Measurements from ENCODE around the gene KCNK16. TPM values are rescaled to one million over a fixed set of nuclear protein-coding genes. Genes with fewer than 3 reads are reported as not detected.

The KCNK16 gene
- total RNA-seq, 2 donors from 2014 or later: not detected

DNA sequence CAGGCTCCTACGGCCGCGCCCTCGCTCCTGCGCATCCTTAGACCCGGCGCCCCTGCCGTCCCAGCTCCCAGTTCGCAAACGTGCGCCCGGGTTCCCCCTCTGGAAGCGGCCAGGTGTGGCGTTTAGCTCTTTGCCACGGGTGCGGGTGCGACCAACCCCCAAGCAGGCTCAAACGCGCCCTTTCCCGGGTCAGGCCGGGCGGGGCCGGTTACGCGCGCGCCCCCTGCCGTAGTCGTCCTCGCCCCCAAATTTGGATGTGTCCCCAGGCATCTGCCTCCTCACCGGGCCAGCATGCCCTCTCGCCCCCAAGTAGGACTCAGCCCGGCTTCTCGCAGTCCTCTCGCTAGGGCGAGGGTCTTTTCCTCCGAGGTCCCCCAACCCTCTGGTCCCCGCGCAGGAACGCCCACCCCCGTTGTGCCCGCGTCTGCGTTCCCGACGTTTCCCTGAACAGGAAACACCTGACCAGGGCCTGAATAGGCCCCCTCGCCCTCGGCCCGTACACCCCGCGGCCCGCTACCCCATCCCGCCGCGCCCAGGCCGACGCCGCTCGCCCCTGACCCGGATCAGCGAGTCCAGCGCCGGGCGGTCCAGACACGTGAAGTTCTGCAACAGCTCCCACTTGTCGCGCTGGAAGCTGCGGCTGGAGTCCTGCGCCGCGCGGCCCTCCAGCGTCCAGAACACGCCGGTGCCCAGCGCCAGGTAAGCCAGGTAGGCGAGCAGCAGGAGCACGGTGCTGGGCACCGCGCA lies 8.8 kb downstream of the KCNK16 start:
- no peaks in the 10 kb centered on the region for H3K36me3 ChIP-seq
- no peaks in the 10 kb centered on the region for H3K9me3 ChIP-seq
- peak; percentile 11 for ATAC-seq (ENCODE audit: insufficient number of reproducible peaks, low FRiP score, low read depth)
- no peak for DNase-seq (ENCODE audit: low spot score)
- H3K27ac ChIP-seq: peak overlapping the region; percentile 72 to 81
- peak overlapping the region; percentile 78 for H3K4me3 ChIP-seq
- H3K4me1 ChIP-seq (ENCODE audit: control insufficient read depth in 1 of 2, low read depth in 2 of 2): peaks cover 9 to 84% of the 10 kb centered on the region in 2 donors
- TF ChIP-seq, protein P1, sequence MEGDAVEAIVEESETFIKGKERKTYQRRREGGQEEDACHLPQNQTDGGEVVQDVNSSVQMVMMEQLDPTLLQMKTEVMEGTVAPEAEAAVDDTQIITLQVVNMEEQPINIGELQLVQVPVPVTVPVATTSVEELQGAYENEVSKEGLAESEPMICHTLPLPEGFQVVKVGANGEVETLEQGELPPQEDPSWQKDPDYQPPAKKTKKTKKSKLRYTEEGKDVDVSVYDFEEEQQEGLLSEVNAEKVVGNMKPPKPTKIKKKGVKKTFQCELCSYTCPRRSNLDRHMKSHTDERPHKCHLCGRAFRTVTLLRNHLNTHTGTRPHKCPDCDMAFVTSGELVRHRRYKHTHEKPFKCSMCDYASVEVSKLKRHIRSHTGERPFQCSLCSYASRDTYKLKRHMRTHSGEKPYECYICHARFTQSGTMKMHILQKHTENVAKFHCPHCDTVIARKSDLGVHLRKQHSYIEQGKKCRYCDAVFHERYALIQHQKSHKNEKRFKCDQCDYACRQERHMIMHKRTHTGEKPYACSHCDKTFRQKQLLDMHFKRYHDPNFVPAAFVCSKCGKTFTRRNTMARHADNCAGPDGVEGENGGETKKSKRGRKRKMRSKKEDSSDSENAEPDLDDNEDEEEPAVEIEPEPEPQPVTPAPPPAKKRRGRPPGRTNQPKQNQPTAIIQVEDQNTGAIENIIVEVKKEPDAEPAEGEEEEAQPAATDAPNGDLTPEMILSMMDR (IDR thresholded peaks at IDR 0.05): no peak
- H3K27me3 ChIP-seq (replicated peaks; ENCODE audit: insufficient read depth): no peaks in the 10 kb centered on the region

- ATAC-seq (ENCODE audit: insufficient number of reproducible peaks, low FRiP score, low read depth): no peak
- DNase-seq (ENCODE audit: low spot score): no peak
- H3K36me3 ChIP-seq: peaks cover under 1% of the 10 kb centered on the region
- no peaks in the 10 kb centered on the region for H3K9me3 ChIP-seq
- TF ChIP-seq, protein P1 (IDR thresholded peaks at IDR 0.05): no peak
- H3K4me3 ChIP-seq: peak overlapping the region; percentile 78
- H3K27ac ChIP-seq: peak overlapping the region; percentile 72 to 81
- peaks cover 9 to 77% of the 10 kb centered on the region in 2 donors for H3K4me1 ChIP-seq (ENCODE audit: control insufficient read depth in 1 of 2, low read depth in 2 of 2)
- no peaks in the 10 kb centered on the region for H3K27me3 ChIP-seq (replicated peaks; ENCODE audit: insufficient read depth)
Observed at GRCh38 chr6:39312912-39313525, 9.5 kb downstream of the KCNK16 start.

- H3K36me3 ChIP-seq: peaks cover 4% of the 10 kb centered on the region
- no peak overlapping the region for H3K4me3 ChIP-seq
- no peak for DNase-seq (ENCODE audit: low spot score)
- H3K27me3 ChIP-seq (replicated peaks; ENCODE audit: insufficient read depth): no peaks in the 10 kb centered on the region
- no peak overlapping the region for H3K27ac ChIP-seq
- no peak for ATAC-seq (ENCODE audit: insufficient number of reproducible peaks, low FRiP score, low read depth)
- TF ChIP-seq, protein P1 (IDR thresholded peaks at IDR 0.05): no peak
- H3K9me3 ChIP-seq: no peaks in the 10 kb centered on the region
- H3K4me1 ChIP-seq (ENCODE audit: control insufficient read depth in 1 of 2, low read depth in 2 of 2): peaks cover 9 to 52% of the 10 kb centered on the region in 2 donors
Observed at GRCh38 chr6:39310542-39310941, 12.0 kb downstream of the KCNK16 start.

GRCh38 chr6:39309942-39310531 lies 12.5 kb downstream of the KCNK16 start:
- Histone ChIP-seq H3K4me1 (ENCODE audit: control insufficient read depth in 1 of 2, low read depth in 2 of 2) (peaks cover 9 to 47% of the 10 kb centered on the region in 2 donors), H3K27ac (no peak overlapping the region), H3K27me3 (replicated peaks; ENCODE audit: insufficient read depth) (no peaks in the 10 kb centered on the region), H3K4me3 (no peak overlapping the region), H3K36me3 (peaks cover 4% of the 10 kb centered on the region), H3K9me3 (no peaks in the 10 kb centered on the region)
- ATAC-seq (ENCODE audit: insufficient number of reproducible peaks, low FRiP score, low read depth) (no peak), DNase-seq (ENCODE audit: low spot score) (no peak)
- TF ChIP-seq, protein P1 (IDR thresholded peaks at IDR 0.05): peak; percentile 86

- Histone ChIP-seq H3K9me3 (no peaks in the 10 kb centered on the region), H3K4me3 (no peak overlapping the region), H3K4me1 (ENCODE audit: control insufficient read depth in 1 of 2, low read depth in 2 of 2) (peaks cover 0 to 30% of the 10 kb centered on the region in 2 donors), H3K27me3 (replicated peaks; ENCODE audit: insufficient read depth) (no peaks in the 10 kb centered on the region), H3K27ac (no peak overlapping the region), H3K36me3 (peaks cover 4% of the 10 kb centered on the region)
- ATAC-seq (ENCODE audit: insufficient number of reproducible peaks, low FRiP score, low read depth) (no peak), DNase-seq (ENCODE audit: low spot score) (no peak)
- TF ChIP-seq, protein P1 (IDR thresholded peaks at IDR 0.05): no peak
Observed at GRCh38 chr6:39307462-39307861, 15.0 kb downstream of the KCNK16 start.
